ENCODE results near the gene RMI2.

- no peak for TF ChIP-seq PATZ1 (CRISPR knock-in tag; IDR thresholded peaks at IDR 0.05; ENCODE audit: borderline replicate concordance)
- TF ChIP-seq PPARA (CRISPR knock-in tag; IDR thresholded peaks at IDR 0.05; ENCODE audit: borderline replicate concordance) = no peak
- no peak for TF ChIP-seq ARNTL (CRISPR knock-in tag; IDR thresholded peaks at IDR 0.05; ENCODE audit: borderline replicate concordance, low read depth)
- no peak for TF ChIP-seq CSDC2 (CRISPR knock-in tag; IDR thresholded peaks at IDR 0.05)
- no peak for TF ChIP-seq ZNF70 (CRISPR knock-in tag; IDR thresholded peaks at IDR 0.05)
- no peak for TF ChIP-seq CREB5 (CRISPR knock-in tag; IDR thresholded peaks at IDR 0.05; ENCODE audit: low read depth)
- TF ChIP-seq ZNF565 (CRISPR knock-in tag; conservative IDR thresholded peaks at IDR 0.05; ENCODE audit: low read depth) = no peak
- TF ChIP-seq POU6F1 (CRISPR knock-in tag; IDR thresholded peaks at IDR 0.05; ENCODE audit: borderline replicate concordance, low read depth) = no peak
- no peak for TF ChIP-seq TCF4 (CRISPR knock-in tag; IDR thresholded peaks at IDR 0.05; ENCODE audit: borderline replicate concordance)
- no peak for TF ChIP-seq OSR1 (CRISPR knock-in tag; IDR thresholded peaks at IDR 0.05)
Measured at GRCh38 chr16:11398851-11399250, 53.6 kb downstream of the RMI2 start.

All from SK-N-SH treated with all-trans-retinoic acid at 6 μM for 48 hours (cell line).